Erythroblast (primary cell): Measurements from ENCODE around the gene CLIC6.

ENCODE experiments used
- DNase-seq, 2 experiments: peaks; one replicate each; lab custom pipeline; 2025; lab: John Stamatoyannopoulos, UW
- GATA1 ChIP-seq: IDR thresholded peaks from 2 replicates; pipeline ENCODE4 v1.6.1; 2011; ENCODE audit warnings: low read depth, mild to moderate bottlenecking, control low read depth, low read length, moderate library complexity
- POLR2A ChIP-seq: IDR thresholded peaks from 2 replicates; pipeline ENCODE4 v1.6.1; 2011; ENCODE audit warnings: mild to moderate bottlenecking, low read length

The CLIC6 gene

DNA sequence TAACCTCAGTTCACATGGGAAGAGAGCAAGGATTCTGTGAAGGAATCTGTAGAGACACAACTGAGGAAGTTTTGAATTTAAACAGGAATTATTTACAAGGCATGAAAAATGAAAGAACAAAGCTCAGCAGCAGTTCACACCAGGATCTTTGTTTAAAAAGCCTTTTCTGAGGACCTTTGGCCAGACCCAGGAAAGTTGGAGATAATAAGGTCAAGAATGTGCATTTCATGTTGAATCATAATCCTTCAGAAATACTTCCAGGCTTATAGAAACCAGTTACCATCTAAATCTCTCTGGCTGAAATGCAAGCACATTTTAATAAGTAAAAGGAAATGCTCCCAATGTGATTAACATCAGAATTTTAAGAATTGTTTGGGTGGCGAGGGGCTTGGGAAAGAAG lies 2.7 kb downstream of the CLIC6 start:
- no peak for DNase-seq

DNA sequence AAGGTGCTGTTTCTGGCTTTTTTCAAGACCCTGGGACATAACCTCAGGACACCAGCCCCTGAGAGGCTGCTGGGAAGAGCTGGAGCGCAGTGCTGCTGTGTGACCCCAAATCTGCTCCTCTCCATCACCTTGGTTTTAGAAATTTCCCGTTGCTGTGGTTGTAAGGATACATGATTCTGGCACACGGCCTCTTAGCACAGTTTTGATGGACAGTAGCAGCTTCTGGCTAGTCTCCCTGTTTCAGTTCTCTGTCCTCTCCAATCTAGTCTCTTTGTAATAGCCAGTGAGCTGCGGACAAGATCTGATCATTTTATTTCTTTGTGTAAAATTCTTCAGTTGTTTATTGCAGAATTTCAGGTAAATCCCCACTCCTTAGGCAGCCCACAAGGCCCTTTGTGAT lies 3.1 kb downstream of the CLIC6 start:
- no peak for DNase-seq
- no peak for TF ChIP-seq GATA1
- no peak for TF ChIP-seq POLR2A

More for the DNA sequence above, 2.7 kb downstream of the CLIC6 start:
- TF ChIP-seq GATA1, result no peak
- no peak for TF ChIP-seq POLR2A

DNA sequence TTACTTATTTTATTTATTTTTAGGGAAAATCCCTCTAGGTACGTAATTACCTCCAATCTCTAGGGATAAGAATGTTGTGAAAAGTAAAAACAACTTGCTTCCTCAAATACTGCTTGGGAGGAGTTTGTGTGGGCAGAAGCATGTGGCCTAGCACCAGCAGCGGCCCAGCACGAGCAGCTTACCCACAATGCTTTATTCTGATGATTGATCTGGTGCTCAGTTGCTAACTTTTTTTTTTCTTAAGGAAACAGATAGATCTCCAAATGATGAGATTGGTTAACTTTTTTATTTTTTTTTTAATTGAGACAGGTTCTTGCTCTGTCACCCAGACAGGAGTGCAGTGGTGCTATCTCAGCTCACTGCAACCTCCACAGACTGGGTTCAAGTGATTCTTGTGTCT lies 4.2 kb downstream of the CLIC6 start:
- TF ChIP-seq GATA1, result no peak
- no peak for TF ChIP-seq POLR2A
- DNase-seq, result no peak

DNA sequence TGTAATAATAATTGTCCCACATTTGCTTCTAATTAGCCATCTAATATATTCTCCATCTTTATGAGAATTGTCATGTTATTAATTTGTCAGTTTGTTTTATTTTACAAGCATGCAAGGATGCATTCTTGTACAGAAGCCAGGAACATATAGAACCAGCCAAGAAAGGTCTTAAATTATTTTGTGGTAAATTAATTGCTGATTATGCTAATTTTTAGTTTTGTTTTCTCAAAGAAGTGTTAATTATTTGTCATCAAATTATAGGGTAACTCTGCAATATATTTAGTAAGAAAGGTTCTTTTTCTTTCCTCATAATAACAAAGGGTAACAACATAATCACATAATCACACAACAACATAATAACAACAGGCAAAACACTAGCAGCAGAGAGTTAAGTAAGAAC lies 5.7 kb downstream of the CLIC6 start:
- no peak for TF ChIP-seq POLR2A
- TF ChIP-seq GATA1, result no peak
- no peak for DNase-seq

DNA sequence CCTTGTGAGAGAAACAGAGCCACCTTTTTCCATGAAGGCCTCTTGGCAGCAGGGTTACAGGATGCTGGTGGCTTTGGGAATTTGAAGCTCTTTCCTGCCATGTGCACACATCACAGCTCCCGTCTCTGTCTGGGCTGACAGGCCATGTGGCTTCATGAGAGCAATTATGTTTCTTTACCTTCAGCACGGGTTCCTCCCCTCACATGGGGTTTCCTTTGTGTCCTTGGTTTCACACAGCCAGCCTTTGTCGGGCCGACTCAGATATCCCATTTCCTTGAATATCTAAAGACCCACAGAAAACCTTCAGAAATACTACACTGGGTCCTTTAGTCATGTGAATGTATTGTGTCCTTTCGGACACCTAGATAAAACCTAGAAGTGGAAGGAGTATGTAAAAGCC lies 7.1 kb downstream of the CLIC6 start:
- no peak for DNase-seq

DNA sequence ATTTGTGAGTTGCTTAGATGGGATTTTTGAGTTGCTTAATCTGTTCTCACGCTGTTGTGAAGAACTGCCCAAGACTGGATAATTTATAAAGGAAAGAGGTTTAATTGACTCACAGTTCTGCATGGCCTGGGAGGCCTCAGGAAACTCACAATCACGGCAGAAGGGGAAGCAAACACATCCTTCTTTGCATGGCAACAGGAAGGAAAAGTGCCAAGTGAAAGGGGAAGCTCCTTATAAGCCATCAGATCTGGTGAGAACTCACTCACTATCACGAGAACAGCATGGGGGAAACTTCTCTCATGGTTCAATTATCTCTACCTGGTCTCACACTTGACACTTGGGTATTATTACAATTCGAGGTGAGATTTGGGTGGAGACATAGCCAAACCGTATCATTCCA lies 10.3 kb downstream of the CLIC6 start:
- TF ChIP-seq GATA1, result no peak
- no peak for TF ChIP-seq POLR2A
- DNase-seq, result no peak

More for the DNA sequence above, 7.1 kb downstream of the CLIC6 start:
- no peak for TF ChIP-seq POLR2A
- TF ChIP-seq GATA1, result no peak

DNA sequence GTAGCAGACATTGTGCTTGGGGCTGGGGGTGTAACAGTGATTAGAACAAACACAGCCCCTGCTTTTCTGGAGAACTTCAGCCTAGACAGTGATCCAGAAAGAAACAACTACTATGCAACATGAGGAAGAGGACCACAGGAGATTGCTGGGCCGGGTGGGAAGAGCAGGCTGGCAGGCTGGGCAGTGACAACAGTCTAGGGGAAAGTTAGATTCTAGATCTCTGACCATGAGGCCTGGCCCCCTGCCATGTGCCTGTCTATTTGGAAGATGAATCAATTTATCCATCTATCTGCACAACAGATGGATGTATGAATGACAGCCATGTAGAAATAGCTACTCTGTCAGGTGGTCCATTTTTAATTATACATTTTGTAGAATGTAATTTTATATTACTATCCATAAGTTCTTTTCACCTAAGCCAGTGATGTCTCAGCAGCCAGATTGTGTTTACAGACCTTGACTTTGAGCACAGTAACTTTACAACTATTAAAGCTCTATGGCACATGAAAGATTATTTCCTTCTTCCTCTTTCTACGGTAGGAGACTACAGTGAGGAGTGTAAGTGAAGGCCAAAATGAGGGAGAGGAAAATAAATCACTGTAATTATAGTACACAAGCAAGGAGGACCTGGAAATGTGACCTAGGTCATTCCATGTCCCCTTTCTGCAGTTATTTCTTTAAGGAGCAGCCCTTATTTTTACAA lies 15.5 kb downstream of the CLIC6 start:
- DNase-seq, result no peak
- TF ChIP-seq POLR2A, result no peak
- no peak for TF ChIP-seq GATA1

DNA sequence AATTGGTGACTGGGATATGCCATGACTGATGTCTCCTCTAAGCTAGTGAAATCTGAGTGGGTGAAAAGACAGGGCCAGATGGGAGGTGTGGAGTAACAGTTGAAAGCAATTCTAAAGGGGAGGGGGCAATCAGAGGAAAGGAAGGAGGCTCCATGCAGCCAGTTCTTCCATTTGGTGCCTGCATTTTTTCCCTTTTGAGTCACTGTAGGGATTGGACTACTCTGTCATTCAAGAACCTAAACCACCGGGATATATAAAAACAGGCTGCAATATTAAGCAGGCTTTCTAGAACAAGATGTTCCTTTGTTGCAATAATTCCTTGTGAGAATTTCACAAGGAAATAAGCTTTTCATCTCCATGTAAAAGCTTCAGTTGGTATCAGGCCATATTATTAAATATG lies 18.3 kb downstream of the CLIC6 start:
- DNase-seq, result no peak
- no peak for TF ChIP-seq POLR2A
- no peak for TF ChIP-seq GATA1

DNA sequence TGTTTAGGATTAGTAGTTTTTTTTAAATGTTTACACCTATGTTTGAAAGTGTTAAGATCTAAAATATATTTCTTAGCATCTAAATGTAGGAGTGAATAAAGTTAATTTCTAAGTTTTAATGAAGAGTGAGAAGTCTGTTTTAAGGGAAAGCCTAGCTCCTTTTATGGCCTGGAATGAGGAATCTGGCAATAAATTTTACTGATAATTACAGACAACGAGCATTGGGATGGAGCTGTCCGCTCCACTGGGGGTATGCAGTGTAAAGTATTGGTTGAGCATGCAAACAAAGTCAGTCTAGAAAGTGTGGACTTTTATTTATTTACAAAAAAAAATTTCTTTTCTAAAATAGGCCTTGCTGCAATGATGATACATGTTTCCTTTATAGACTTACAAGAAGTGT lies 19.0 kb downstream of the CLIC6 start:
- no peak for DNase-seq
- TF ChIP-seq POLR2A (no peak), GATA1 (no peak)

DNA sequence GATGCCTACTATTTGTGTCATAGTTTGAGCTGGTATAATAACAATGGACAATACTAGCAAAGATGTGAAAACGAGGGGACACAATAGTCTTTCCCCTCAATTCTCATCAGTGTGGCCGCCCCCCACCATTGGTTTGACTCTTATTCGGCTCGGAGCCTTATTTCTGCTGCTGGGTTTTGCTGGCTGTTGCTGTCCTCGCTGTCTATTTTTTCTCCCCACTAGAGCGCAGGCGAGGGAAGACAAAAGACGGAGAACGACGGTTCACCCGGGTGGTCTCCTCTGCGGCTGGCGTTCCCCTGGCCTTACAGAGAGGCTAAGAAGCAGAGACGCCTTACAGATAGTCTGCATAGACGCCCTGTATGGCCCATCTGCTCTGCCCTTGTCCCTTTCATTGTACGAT lies 19.4 kb downstream of the CLIC6 start:
- no peak for TF ChIP-seq GATA1
- no peak for TF ChIP-seq POLR2A
- DNase-seq, result no peak

DNA sequence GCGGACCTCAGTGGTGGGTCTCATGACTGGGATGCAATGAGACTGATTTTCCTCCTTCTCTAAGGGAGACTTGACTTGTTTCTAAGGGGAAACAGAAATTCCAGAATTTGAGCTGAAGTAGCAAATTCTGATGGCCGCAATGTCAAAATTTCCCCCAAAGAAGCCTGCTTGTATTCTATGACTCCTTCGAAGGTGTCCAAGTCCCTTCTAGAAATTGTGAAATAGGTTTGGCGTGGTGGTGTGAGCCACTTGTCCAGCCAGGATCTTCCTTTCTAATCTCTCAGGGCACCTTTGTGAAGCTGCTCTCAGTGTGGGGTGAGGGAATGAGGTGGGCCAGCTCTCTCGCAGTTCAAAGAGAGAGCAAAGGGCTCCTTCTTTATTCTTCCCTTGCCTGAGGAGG lies 19.9 kb downstream of the CLIC6 start:
- no peak for DNase-seq
- TF ChIP-seq GATA1 (no peak), POLR2A (no peak)

DNA sequence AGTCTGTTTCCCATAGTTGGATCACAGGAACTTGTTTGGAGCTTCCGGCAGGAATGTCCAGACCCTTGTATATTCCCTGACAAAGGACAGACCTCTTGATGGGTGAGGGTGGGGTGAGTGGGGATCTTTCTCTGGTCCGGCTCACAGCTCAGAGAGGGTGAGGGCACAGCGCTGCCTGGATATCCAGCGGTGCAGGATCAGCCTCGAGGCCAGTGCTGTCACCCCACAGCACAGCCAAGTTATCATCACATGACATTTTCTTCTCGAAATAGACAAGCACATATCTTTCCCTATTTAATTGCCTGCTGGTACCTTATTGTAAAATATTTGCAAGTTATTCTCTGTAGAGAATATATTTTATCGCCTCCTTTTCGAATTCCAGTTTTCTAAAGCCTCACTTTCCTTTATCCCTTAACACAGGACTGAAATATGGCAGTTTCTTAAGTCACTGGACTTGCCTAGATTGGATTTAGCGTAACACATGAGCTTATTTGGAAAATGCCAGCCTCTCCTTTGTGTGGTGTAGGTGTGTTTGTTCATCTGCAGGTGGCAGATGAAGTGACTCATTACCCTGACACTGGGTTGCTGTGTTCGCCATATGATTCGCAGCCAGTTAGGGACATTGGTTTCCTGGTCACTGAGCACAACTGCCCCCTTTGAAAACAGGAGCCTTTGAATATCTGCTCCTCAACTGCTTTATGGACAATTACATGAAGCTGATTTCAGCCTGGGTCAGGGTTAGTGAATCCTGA lies 21.4 kb downstream of the CLIC6 start:
- no peak for TF ChIP-seq GATA1
- TF ChIP-seq POLR2A, result no peak

DNA sequence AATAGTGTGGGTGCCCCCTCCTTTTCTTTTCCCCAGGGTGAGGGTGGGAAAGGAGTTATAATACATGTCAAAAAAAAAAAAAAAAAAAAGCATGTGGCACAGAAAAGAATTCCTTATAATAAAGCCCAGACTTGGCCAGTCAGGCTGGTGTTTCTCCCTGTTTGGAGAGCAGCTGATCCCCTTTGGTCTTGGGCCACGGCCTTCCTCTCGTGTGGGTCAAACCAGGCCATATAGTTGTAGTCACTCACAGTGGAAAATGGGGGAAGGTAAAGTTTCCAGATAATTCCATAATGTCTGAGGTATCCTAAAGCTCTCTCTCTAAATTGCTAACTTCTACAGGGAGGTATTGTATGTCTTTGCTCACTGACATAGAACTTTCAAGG lies 22.0 kb downstream of the CLIC6 start:
- no peak for DNase-seq
- TF ChIP-seq GATA1, result no peak
- no peak for TF ChIP-seq POLR2A

More for the DNA sequence above, 21.4 kb downstream of the CLIC6 start:
- no peak for DNase-seq

DNA sequence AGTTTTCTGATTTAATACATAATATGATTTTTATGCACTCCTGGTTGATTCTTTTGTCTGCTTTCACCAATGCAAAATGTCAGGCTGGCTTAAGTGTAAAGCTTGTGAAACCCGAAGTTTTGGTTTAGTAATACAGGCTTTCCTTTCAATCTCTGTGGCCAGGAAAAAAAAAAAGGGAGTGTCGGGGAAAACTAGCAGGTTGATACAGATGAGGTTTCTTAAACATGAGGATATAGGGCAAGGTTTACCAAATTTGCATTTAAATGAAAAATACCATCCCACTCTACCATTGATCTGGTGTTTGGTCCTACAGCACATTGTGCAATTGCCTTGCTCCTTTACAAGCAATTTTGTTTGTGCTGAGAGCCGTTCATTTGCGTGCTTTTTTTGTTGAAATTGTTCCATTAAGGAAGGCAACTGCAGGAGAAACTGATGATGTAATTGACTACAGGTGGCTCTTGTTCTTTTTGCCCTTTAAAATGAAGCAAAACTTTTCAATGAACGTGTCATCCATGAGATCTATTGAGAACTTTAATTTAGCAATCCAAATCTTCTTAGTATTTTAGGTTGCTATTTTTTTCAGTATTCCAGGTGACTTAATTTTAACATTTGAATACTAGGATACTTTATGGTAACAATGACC lies 22.7 kb downstream of the CLIC6 start:
- no peak for DNase-seq
- no peak for TF ChIP-seq POLR2A
- TF ChIP-seq GATA1, result no peak
